HG03565 (cell line): ENCODE results near the gene EMILIN2.
"Not testable (repeated sequence)": the region's sequence is repeated elsewhere in the genome, so short reads cannot be mapped to it uniquely, and the experiment has no call there.

Source experiments
- ATAC-seq: cut with Tn5 transposase; IDR thresholded peaks from one replicate; pipeline ENCODE4 v1.9.1; 2021; ENCODE audit warnings: mild to moderate bottlenecking, moderate library complexity; ENCODE audit not compliant: unreplicated experiment

The EMILIN2 gene

GRCh38 chr18:2913398-2914005 lies 66.7 kb downstream of the EMILIN2 start:
- ATAC-seq = no peak

- ATAC-seq = no peak
Measured at GRCh38 chr18:2914185-2914880, 67.5 kb downstream of the EMILIN2 start.

- ATAC-seq = no peak
Measured at GRCh38 chr18:2914881-2915240, 68.1 kb downstream of the EMILIN2 start.

GRCh38 chr18:2915486-2915885 lies 68.7 kb downstream of the EMILIN2 start:
- ATAC-seq = not testable (repeated sequence)

- ATAC-seq = no peak
Measured at GRCh38 chr18:2916184-2916583, 69.4 kb downstream of the EMILIN2 start.

GRCh38 chr18:2917259-2918047 lies 70.6 kb downstream of the EMILIN2 start:
- ATAC-seq = no peak

GRCh38 chr18:2918761-2919550 lies 72.2 kb downstream of the EMILIN2 start:
- ATAC-seq = no peak

GRCh38 chr18:2919600-2919999 lies 72.8 kb downstream of the EMILIN2 start:
- no peak for ATAC-seq

- no peak for ATAC-seq
Measured at GRCh38 chr18:2920027-2920426, 73.2 kb downstream of the EMILIN2 start.

- no peak for ATAC-seq
Measured at GRCh38 chr18:2920546-2921343, 73.9 kb downstream of the EMILIN2 start.

- no peak for ATAC-seq
Measured at GRCh38 chr18:2921778-2922177, 75.0 kb downstream of the EMILIN2 start.

- ATAC-seq = no peak
Measured at GRCh38 chr18:2923464-2923863, 76.7 kb downstream of the EMILIN2 start.

GRCh38 chr18:2924920-2925319 lies 78.1 kb downstream of the EMILIN2 start:
- ATAC-seq = no peak

GRCh38 chr18:2926528-2926927 lies 79.7 kb downstream of the EMILIN2 start:
- ATAC-seq = no peak

- no peak for ATAC-seq
Measured at GRCh38 chr18:2927745-2928144, 80.9 kb downstream of the EMILIN2 start.

GRCh38 chr18:2932247-2933181 lies 85.7 kb downstream of the EMILIN2 start:
- ATAC-seq = no peak

GRCh38 chr18:2933995-2934394 lies 87.2 kb downstream of the EMILIN2 start:
- ATAC-seq = no peak

- ATAC-seq = no peak
Measured at GRCh38 chr18:2935438-2936192, 88.8 kb downstream of the EMILIN2 start.

- ATAC-seq = no peak
Measured at GRCh38 chr18:2939317-2939716, 92.5 kb downstream of the EMILIN2 start.
